Left lung (tissue), 10 donors: ENCODE data around the gene KRT1. TPM values are rescaled to one million over a fixed set of nuclear protein-coding genes. Genes with fewer than 3 reads are reported as not detected.

ENCODE experiments used
- ATAC-seq: fragments of 200-7000 bp; cut with Tn5 transposase; one replicate; pipeline ENCODE4 v1.9.1; 2020; ENCODE audit warnings: moderate library complexity
- DNase-seq, 4 donors: peaks; one replicate each; pipeline ENCODE4 v3.0.0-alpha.2; 2013 to 2020
- H3K27ac ChIP-seq, 2 donors: fragments of 200-600 bp; sonication (generic) in 1 of 2; one replicate each; pipeline versions ENCODE4 v1.5.0 to v1.8.0; 2020 to 2021
- H3K27me3 ChIP-seq, 2 donors: fragments of 200-600 bp; sonication (generic) in 1 of 2; one replicate each; pipeline versions ENCODE4 v1.5.0 to v1.8.0; 2020 to 2021
- H3K36me3 ChIP-seq, 2 donors: fragments of 200-600 bp; sonication (generic) in 1 of 2; one replicate each; pipeline versions ENCODE4 v1.5.0 to v1.8.0; 2020 to 2021
- H3K4me1 ChIP-seq, 2 donors: fragments of 200-600 bp; one replicate each; pipeline ENCODE4 v1.8.0; 2021
- H3K4me3 ChIP-seq, 2 donors: fragments of 200-600 bp; sonication (generic) in 1 of 2; one replicate each; pipeline versions ENCODE4 v1.5.0 to v1.8.0; 2020 to 2021; ENCODE audit warnings: mild to moderate bottlenecking in 1 of 2
- H3K9me3 ChIP-seq, 2 donors: fragments of 200-600 bp; sonication (generic) in 1 of 2; one replicate each; pipeline versions ENCODE4 v1.5.0 to v1.8.0; 2020 to 2021
- intact Hi-C, 2 donors: fragments of 100-400 bp; cut with DNase I; formaldehyde crosslinking; loops; one replicate each; pipeline versions ENCODE4 v1.11.2 to v1.14.2; 2022
- polyA plus RNA-seq, 6 donors: library from polyadenylated mRNA; unstranded; fragments of 120-200 nt; gene quantifications; one replicate each; pipeline ENCODE4 v1.2.1, GENCODE V29; 2013; ENCODE audit not compliant: insufficient read length in 6 of 6
- total RNA-seq, 2 donors: library from RNA; stranded (reverse); fragmentation: NEBNext Ultra II Directional; extraction: Animal tissue kit (Norgen Biotek cat#: 25700); gene quantifications; one replicate each; pipeline ENCODE4 v1.2.1, GENCODE V29; 2021
- TF ChIP-seq, protein P1 (sequence below), 2 donors: fragments of 200-600 bp; sonication (generic) in 1 of 2; IDR thresholded peaks; one replicate each; pipeline versions ENCODE4 v1.5.0 to v1.8.0; 2021; ENCODE audit warnings: antibody characterized with exemption in 2 of 2
- donor health status: DM: no; HTN: yes; CAD: no.
- donor health status: DM: no; HTN: no; CAD: no.

Gene KRT1
- total and polyA plus RNA-seq, 8 donors, result 0.33 to 0.95 (median 0.50) TPM; not detected in 1

DNA sequence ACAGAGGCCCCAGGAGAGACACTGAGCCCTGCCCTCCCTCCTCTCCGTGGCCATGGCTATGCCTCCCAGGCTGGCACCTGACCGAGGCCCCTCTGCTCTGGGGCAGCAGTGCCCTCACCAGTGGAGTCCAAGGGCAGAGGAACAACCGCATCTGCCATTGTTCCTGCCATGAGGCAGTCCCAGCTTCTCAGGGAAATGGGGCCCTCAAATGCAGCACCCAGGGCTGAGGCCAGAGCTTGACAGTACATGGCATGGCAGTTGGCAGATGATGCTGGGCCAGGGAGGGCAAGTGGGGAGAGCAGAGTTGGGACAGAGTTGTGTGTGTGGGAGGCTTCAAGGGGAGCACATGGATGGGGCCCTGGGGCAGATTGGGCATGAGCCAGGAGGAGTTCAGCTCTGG is 44.2 kb upstream of the KRT1 start:
- Histone ChIP-seq H3K27ac (no peak overlapping the region), H3K9me3 (no peaks in the 10 kb centered on the region), H3K4me1 (no peaks in the 10 kb centered on the region), H3K4me3 (no peak overlapping the region), H3K27me3 (peaks cover 0 to 33% of the 10 kb centered on the region in 2 donors), H3K36me3 (no peaks in the 10 kb centered on the region)
- DNase-seq (no peak), ATAC-seq (no peak)
- intact Hi-C loops, result no loop called here
- TF ChIP-seq, protein P1, sequence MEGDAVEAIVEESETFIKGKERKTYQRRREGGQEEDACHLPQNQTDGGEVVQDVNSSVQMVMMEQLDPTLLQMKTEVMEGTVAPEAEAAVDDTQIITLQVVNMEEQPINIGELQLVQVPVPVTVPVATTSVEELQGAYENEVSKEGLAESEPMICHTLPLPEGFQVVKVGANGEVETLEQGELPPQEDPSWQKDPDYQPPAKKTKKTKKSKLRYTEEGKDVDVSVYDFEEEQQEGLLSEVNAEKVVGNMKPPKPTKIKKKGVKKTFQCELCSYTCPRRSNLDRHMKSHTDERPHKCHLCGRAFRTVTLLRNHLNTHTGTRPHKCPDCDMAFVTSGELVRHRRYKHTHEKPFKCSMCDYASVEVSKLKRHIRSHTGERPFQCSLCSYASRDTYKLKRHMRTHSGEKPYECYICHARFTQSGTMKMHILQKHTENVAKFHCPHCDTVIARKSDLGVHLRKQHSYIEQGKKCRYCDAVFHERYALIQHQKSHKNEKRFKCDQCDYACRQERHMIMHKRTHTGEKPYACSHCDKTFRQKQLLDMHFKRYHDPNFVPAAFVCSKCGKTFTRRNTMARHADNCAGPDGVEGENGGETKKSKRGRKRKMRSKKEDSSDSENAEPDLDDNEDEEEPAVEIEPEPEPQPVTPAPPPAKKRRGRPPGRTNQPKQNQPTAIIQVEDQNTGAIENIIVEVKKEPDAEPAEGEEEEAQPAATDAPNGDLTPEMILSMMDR (IDR thresholded peaks at IDR 0.05), result no peak

DNA sequence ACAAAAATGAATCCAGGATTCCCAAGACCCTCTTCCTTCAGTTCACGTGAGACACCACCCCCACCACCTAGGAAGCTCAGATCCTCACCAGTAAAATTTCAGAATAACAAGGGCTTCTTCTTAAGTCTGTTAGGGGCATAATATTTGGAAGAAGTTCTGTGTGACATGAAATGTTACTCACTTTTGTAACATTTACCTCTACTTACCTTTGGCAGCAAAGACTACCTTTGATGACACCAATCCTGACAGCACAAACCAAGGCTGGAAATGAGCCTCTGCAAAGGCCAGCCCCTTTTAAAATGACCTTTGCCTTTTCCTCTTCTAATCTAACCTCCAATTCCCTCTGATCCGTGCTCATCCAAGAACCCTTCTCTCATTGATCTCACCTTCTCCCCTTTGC is 42.5 kb upstream of the KRT1 start:
- Histone ChIP-seq H3K27me3 (peaks cover 0 to 21% of the 10 kb centered on the region in 2 donors), H3K4me1 (no peaks in the 10 kb centered on the region), H3K9me3 (no peaks in the 10 kb centered on the region), H3K4me3 (no peak overlapping the region), H3K27ac (no peak overlapping the region), H3K36me3 (no peaks in the 10 kb centered on the region)
- DNase-seq (no peak), ATAC-seq (no peak)
- intact Hi-C loops, result no loop called here
- TF ChIP-seq, protein P1 (IDR thresholded peaks at IDR 0.05), result no peak

DNA sequence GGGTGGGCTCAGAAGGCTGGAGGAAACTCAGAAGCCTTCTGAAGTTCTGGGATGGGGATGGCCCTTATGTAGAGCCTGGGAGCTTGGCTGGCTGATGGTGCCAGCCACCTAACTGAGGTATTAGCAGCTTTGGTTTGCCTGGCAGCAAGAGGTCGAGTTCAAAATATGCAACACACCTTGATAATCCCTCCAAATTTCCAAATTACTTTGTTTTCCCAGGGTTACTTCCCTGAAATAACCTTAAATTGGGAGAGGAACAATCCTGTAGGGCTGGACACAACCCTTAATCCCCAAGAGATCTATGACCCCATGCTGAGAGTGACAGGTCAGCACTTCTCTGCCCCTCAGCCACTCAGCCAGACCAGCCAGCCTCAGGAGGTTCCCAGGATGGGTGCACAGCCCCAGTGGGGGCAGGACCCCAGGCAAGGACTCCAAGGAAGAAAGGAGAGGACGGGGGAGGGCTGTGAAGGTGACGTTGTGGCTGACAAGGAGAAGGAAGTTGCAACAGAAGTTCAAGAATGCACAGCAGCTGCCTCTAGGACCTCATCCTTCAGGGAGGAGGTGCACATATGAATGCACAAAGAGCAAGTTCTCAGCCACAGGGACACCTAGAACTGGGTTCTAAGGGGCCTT is 41.7 kb upstream of the KRT1 start:
- Histone ChIP-seq H3K27me3 (peaks cover 0 to 21% of the 10 kb centered on the region in 2 donors), H3K4me1 (no peaks in the 10 kb centered on the region), H3K4me3 (no peak overlapping the region), H3K9me3 (no peaks in the 10 kb centered on the region), H3K36me3 (no peaks in the 10 kb centered on the region), H3K27ac (no peak overlapping the region)
- no peak for DNase-seq
- no peak for ATAC-seq
- intact Hi-C loops, result no loop called here
- TF ChIP-seq, protein P1 (IDR thresholded peaks at IDR 0.05), result no peak

DNA sequence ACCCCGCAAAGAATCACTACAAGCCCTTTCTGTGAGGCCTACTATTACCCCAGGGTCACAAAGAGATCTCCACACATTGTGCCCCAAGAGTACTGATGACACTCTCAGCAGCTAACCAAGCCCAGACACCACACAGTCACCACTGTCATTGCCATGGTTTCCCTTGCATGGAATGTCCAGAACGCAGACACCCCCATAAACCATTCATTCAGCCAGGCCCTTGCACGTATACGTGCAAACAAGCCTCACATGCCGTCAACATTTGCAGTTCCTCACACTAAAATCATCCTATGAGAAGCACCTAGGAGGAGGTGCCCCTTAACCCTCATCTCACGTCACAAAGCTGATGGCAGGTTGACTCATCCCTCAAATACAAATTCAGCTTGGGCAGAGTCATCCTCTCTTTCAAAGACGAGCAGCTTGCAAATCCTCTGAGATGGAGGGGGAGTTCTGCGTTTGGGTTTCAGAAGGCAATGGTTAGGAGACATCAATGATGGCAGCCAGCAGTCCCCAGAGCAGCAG is 40.2 kb upstream of the KRT1 start:
- intact Hi-C loops, result no loop called here
- H3K27me3 ChIP-seq, result peaks cover 2 to 30% of the 10 kb centered on the region in 2 donors
- no peaks in the 10 kb centered on the region for H3K36me3 ChIP-seq
- H3K4me3 ChIP-seq, result no peak overlapping the region
- ATAC-seq (no peak), DNase-seq (no peak)
- H3K4me1 ChIP-seq, result no peaks in the 10 kb centered on the region
- TF ChIP-seq, protein P1 (IDR thresholded peaks at IDR 0.05), result no peak
- no peaks in the 10 kb centered on the region for H3K9me3 ChIP-seq
- H3K27ac ChIP-seq, result no peak overlapping the region

DNA sequence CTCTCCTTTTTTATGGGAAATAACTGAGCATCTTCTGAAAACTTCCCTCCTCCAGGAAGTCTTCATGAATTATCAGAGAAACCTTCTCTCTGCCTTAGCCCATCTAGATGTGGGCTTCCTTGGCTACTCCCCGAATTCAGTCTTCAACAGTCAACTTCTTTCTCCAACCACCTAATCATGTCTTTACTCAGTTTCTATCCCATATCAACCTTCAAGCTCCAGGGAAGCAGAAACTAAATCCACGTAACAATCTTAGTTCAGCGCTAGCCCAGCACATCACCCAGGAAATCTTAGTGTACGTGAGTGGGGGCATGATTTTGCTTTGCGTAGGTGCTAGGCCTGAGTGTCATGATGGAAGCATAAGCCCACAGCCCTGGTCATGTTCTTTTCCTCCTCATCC is 35.9 kb upstream of the KRT1 start:
- intact Hi-C loops, result no loop called here

More for the DNA sequence above, 35.9 kb upstream of the KRT1 start:
- Histone ChIP-seq H3K4me1 (peaks cover 0 to 7% of the 10 kb centered on the region in 2 donors), H3K4me3 (no peak overlapping the region), H3K9me3 (no peaks in the 10 kb centered on the region), H3K36me3 (no peaks in the 10 kb centered on the region), H3K27ac (no peak overlapping the region), H3K27me3 (peaks cover 32 to 63% of the 10 kb centered on the region in 2 donors)
- DNase-seq, result no peak
- no peak for ATAC-seq
- TF ChIP-seq, protein P1 (IDR thresholded peaks at IDR 0.05), result no peak
